ENCODE measurements around the gene CEP85L.

The CEP85L gene

DNA sequence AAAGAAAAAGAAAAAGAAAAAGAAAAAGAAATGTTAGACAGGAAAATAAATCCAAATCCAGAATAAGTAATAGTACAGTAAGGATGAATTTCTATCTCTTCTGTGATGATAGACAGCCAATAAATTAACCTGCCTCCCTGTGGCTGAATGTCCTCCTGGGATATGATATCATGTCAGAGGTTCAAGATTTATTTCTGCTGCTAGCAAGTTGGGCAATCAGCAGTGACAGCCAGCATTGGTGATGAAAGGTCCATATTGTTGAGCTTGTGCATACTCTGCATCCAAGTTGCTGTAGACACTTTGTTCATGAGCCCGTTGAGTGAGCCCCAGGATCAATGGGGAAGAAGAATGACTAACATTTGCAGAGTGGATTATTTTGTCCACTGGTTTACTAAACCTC lies 44.9 kb upstream of the CEP85L start (continued):
- no peak for TF ChIP-seq BACH2 (CRISPR knock-in tag; IDR thresholded peaks at IDR 0.05; ENCODE audit: borderline replicate concordance)
- TF ChIP-seq, protein P1, sequence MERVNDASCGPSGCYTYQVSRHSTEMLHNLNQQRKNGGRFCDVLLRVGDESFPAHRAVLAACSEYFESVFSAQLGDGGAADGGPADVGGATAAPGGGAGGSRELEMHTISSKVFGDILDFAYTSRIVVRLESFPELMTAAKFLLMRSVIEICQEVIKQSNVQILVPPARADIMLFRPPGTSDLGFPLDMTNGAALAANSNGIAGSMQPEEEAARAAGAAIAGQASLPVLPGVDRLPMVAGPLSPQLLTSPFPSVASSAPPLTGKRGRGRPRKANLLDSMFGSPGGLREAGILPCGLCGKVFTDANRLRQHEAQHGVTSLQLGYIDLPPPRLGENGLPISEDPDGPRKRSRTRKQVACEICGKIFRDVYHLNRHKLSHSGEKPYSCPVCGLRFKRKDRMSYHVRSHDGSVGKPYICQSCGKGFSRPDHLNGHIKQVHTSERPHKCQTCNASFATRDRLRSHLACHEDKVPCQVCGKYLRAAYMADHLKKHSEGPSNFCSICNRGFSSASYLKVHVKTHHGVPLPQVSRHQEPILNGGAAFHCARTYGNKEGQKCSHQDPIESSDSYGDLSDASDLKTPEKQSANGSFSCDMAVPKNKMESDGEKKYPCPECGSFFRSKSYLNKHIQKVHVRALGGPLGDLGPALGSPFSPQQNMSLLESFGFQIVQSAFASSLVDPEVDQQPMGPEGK (CRISPR knock-in tag; IDR thresholded peaks at IDR 0.05; ENCODE audit: borderline replicate concordance), result no peak
- TF ChIP-seq ARNTL (CRISPR knock-in tag; IDR thresholded peaks at IDR 0.05; ENCODE audit: borderline replicate concordance, low read depth), result no peak
- TF ChIP-seq OSR1 (CRISPR knock-in tag; IDR thresholded peaks at IDR 0.05), result no peak
- TF ChIP-seq, protein P2, sequence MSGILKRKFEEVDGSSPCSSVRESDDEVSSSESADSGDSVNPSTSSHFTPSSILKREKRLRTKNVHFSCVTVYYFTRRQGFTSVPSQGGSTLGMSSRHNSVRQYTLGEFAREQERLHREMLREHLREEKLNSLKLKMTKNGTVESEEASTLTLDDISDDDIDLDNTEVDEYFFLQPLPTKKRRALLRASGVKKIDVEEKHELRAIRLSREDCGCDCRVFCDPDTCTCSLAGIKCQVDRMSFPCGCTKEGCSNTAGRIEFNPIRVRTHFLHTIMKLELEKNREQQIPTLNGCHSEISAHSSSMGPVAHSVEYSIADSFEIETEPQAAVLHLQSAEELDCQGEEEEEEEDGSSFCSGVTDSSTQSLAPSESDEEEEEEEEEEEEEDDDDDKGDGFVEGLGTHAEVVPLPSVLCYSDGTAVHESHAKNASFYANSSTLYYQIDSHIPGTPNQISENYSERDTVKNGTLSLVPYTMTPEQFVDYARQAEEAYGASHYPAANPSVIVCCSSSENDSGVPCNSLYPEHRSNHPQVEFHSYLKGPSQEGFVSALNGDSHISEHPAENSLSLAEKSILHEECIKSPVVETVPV (CRISPR knock-in tag; IDR thresholded peaks at IDR 0.05), result no peak
- TF ChIP-seq TCF4 (CRISPR knock-in tag; IDR thresholded peaks at IDR 0.05; ENCODE audit: borderline replicate concordance), result no peak

DNA sequence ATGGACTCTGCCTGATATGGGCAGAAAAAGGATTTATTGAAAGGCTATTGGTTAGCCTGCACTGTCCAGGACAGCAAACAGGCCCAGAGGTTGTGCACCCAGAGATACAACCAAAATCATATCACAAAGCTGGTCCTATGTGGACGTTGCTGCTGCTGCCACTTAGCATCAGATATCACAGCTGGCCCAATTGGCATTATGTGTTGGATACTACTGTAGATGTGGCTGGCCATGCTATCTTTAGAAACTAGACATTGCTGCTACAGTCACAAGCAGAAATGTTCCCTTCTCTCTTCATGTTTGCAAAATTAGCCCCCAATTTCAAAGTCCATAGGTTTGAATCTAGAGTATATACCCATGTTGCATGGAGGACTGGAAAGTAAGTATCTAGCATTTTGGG lies 42.2 kb upstream of the CEP85L start:
- TF ChIP-seq ARNTL (CRISPR knock-in tag; IDR thresholded peaks at IDR 0.05; ENCODE audit: borderline replicate concordance, low read depth) (no peak), ZNF70 (CRISPR knock-in tag; IDR thresholded peaks at IDR 0.05) (no peak)
- ATAC-seq, result no peak

- ATAC-seq, result no peak
- TF ChIP-seq ZNF8 (CRISPR knock-in tag; IDR thresholded peaks at IDR 0.05) (no peak), TSHZ2 (CRISPR knock-in tag; IDR thresholded peaks at IDR 0.05) (no peak), ZNF565 (CRISPR knock-in tag; conservative IDR thresholded peaks at IDR 0.05; ENCODE audit: low read depth) (no peak), CSDC2 (CRISPR knock-in tag; IDR thresholded peaks at IDR 0.05) (no peak), ZNF70 (CRISPR knock-in tag; IDR thresholded peaks at IDR 0.05) (no peak), TCF4 (CRISPR knock-in tag; IDR thresholded peaks at IDR 0.05; ENCODE audit: borderline replicate concordance) (no peak), SNAI2 (CRISPR knock-in tag; IDR thresholded peaks at IDR 0.05) (no peak), PPARA (CRISPR knock-in tag; IDR thresholded peaks at IDR 0.05; ENCODE audit: borderline replicate concordance) (no peak), ISL1 (CRISPR knock-in tag; IDR thresholded peaks at IDR 0.05) (no peak), ZC3H10 (CRISPR knock-in tag; IDR thresholded peaks at IDR 0.05) (no peak), TOX (CRISPR knock-in tag; IDR thresholded peaks at IDR 0.05; ENCODE audit: borderline replicate concordance) (no peak), GLIS3 (CRISPR knock-in tag; IDR thresholded peaks at IDR 0.05) (no peak), ESRRG (CRISPR knock-in tag; IDR thresholded peaks at IDR 0.05) (no peak), ARNTL (CRISPR knock-in tag; IDR thresholded peaks at IDR 0.05; ENCODE audit: borderline replicate concordance, low read depth) (no peak), ZFP3 (CRISPR knock-in tag; IDR thresholded peaks at IDR 0.05) (no peak), BACH2 (CRISPR knock-in tag; IDR thresholded peaks at IDR 0.05; ENCODE audit: borderline replicate concordance) (no peak)
- TF ChIP-seq, protein P3, sequence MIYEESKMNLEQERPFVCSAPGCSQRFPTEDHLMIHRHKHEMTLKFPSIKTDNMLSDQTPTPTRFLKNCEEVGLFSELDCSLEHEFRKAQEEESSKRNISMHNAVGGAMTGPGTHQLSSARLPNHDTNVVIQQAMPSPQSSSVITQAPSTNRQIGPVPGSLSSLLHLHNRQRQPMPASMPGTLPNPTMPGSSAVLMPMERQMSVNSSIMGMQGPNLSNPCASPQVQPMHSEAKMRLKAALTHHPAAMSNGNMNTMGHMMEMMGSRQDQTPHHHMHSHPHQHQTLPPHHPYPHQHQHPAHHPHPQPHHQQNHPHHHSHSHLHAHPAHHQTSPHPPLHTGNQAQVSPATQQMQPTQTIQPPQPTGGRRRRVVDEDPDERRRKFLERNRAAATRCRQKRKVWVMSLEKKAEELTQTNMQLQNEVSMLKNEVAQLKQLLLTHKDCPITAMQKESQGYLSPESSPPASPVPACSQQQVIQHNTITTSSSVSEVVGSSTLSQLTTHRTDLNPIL (CRISPR knock-in tag; IDR thresholded peaks at IDR 0.05; ENCODE audit: low read depth), result no peak
- TF ChIP-seq, protein P4, sequence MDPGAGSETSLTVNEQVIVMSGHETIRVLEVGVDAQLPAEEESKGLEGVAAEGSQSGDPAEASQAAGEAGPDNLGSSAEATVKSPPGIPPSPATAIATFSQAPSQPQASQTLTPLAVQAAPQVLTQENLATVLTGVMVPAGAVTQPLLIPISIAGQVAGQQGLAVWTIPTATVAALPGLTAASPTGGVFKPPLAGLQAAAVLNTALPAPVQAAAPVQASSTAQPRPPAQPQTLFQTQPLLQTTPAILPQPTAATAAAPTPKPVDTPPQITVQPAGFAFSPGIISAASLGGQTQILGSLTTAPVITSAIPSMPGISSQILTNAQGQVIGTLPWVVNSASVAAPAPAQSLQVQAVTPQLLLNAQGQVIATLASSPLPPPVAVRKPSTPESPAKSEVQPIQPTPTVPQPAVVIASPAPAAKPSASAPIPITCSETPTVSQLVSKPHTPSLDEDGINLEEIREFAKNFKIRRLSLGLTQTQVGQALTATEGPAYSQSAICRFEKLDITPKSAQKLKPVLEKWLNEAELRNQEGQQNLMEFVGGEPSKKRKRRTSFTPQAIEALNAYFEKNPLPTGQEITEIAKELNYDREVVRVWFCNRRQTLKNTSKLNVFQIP (CRISPR knock-in tag; IDR thresholded peaks at IDR 0.05; ENCODE audit: borderline replicate concordance, low read depth), result no peak
- TF ChIP-seq, protein P2 (CRISPR knock-in tag; IDR thresholded peaks at IDR 0.05), result no peak
Observed at GRCh38 chr6:118685823-118686449, 34.5 kb upstream of the CEP85L start.
